Caco-2 (cell line): ENCODE data around the gene UBE2D4. TPM values are rescaled to one million over a fixed set of nuclear protein-coding genes. Genes with fewer than 3 reads are reported as not detected.

Experiments
- BruUV-seq: library from RNA; stranded (reverse); fragments of 400-500 nt; replicated peaks from 2 replicates; lab custom pipeline; 2021; lab: Mats Ljungman, UMichigan
- CTCF ChIA-PET: fragments of 300-600 bp; sonication (Branson Sonifier 250); formaldehyde crosslinking; loops from one replicate; lab custom pipeline; 2022; ENCODE audit warnings: antibody characterized with exemption; lab: Charles Lee
- POLR2A ChIA-PET: fragments of 300-600 bp; sonication (Branson Sonifier 250); formaldehyde crosslinking; loops from one replicate; lab custom pipeline; 2022; ENCODE audit warnings: antibody characterized with exemption; lab: Charles Lee
- DNase-seq, 2 experiments: peaks; one replicate each; pipeline versions ENCODE4 v3.0.0 to v3.0.0-alpha.2; 2020 to 2022
- H3K27me3 ChIP-seq: replicated peaks from 2 replicates; pipeline ENCODE4 v1.6.0; 2011; ENCODE audit warnings: low read length; ENCODE audit not compliant: control insufficient read depth, insufficient read depth
- H3K36me3 ChIP-seq: 2 replicates; pipeline ENCODE4 v1.5.1; 2011; ENCODE audit warnings: low read length; ENCODE audit not compliant: control insufficient read depth, insufficient read depth
- H3K4me1 ChIP-seq: fragments of 250-450 bp; sonication (Bioruptor Pico); 2 replicates; pipeline ENCODE4 v1.5.1; 2020; ENCODE audit warnings: mild to moderate bottlenecking
- H3K4me3 ChIP-seq: 2 replicates; pipeline ENCODE4 v1.5.1; 2011; ENCODE audit warnings: low read depth, mild to moderate bottlenecking, control low read depth, low read length
- H3K9me3 ChIP-seq: fragments of 250-450 bp; sonication (Bioruptor Pico); 2 replicates; pipeline ENCODE4 v1.5.1; 2020; ENCODE audit warnings: mild to moderate bottlenecking, moderate library complexity
- H3K27ac Mint-ChIP-seq: one replicate; pipeline ENCODE4 v1.8.0; 2022; ENCODE audit warnings: mixed read lengths; ENCODE audit not compliant: unreplicated experiment
- H3K27me3 Mint-ChIP-seq: one replicate; pipeline ENCODE4 v1.8.0; 2022; ENCODE audit warnings: mixed read lengths; ENCODE audit not compliant: insufficient read depth, unreplicated experiment
- H3K36me3 Mint-ChIP-seq: one replicate; pipeline ENCODE4 v1.8.0; 2022; ENCODE audit warnings: mild to moderate bottlenecking, mixed read lengths; ENCODE audit not compliant: insufficient read depth, unreplicated experiment
- H3K4me1 Mint-ChIP-seq: one replicate; pipeline ENCODE4 v1.8.0; 2022; ENCODE audit warnings: low read depth, mixed read lengths; ENCODE audit not compliant: unreplicated experiment
- H3K4me3 Mint-ChIP-seq: one replicate; pipeline ENCODE4 v1.8.0; 2022; ENCODE audit warnings: mild to moderate bottlenecking, moderate library complexity, mixed read lengths; ENCODE audit not compliant: unreplicated experiment
- H3K9me3 Mint-ChIP-seq: one replicate; pipeline ENCODE4 v1.8.0; 2022; ENCODE audit warnings: mixed read lengths; ENCODE audit not compliant: unreplicated experiment
- CTCF ChIP-seq, 2 experiments: fragments of 200-600 bp in 1 of 2; IDR thresholded peaks; 1 replicate in 1 of 2; 2 replicates in 1 of 2; pipeline versions ENCODE4 v1.5.1 to v1.8.0; 2011 to 2022; ENCODE audit warnings: antibody characterized with exemption in 1 of 2, control low read depth in 1 of 2, inconsistent platforms in 1 of 2, low read depth in 1 of 2, low read length in 1 of 2, mild to moderate bottlenecking in 1 of 2, moderate library complexity in 1 of 2; ENCODE audit not compliant: insufficient read depth in 1 of 2, severe bottlenecking in 1 of 2, unreplicated experiment in 1 of 2
- intact Hi-C: fragments of 100-400 bp; cut with micrococcal nuclease; formaldehyde crosslinking; loops from one replicate; pipeline ENCODE4 v1.10.0; 2022; ENCODE audit not compliant: unreplicated experiment
- total RNA-seq: library from RNA; stranded (reverse); gene quantifications from 2 replicates; pipeline ENCODE4 v1.2.3, GENCODE V29; 2022

Gene UBE2D4
- total RNA-seq, 1 experiment from 2014 or later, result 15.4 TPM

GRCh38 chr7:43921423-43921822, 4.8 kb upstream of the UBE2D4 start:
- TF ChIP-seq CTCF (IDR thresholded peaks at IDR 0.05; ENCODE audit: insufficient read depth in 1 of 2, low read depth in 1 of 2, low read length in 1 of 2, severe bottlenecking in 1 of 2, unreplicated experiment in 1 of 2), result no peak
- no peaks in the 10 kb centered on the region for H3K4me1 ChIP-seq
- BruUV-seq, result no TSS peak
- no peaks in the 10 kb centered on the region for H3K9me3 ChIP-seq
- Mint-ChIP-seq H3K4me1 (no peaks in the 10 kb centered on the region), H3K27ac (no peak overlapping the region), H3K9me3 (no peaks in the 10 kb centered on the region), H3K27me3 (no peaks in the 10 kb centered on the region), H3K36me3 (peaks cover 2% of the 10 kb centered on the region), H3K4me3 (no peak overlapping the region)
- H3K36me3 ChIP-seq, result no peaks in the 10 kb centered on the region
- H3K4me3 ChIP-seq, result no peak overlapping the region
- POLR2A ChIA-PET, result no interaction called here
- DNase-seq, result no peak
- CTCF ChIA-PET, result interaction anchor here (0.6 to 0.9 kb wide), 2 partner anchors 16 to 37 kb away, joined by 3 read pairs; no protein-coding TSS in a partner anchor
- no peaks in the 10 kb centered on the region for H3K27me3 ChIP-seq
- intact Hi-C loops, result no loop called here

- no TSS peak for BruUV-seq
- no peaks in the 10 kb centered on the region for H3K4me1 Mint-ChIP-seq
- H3K4me3 ChIP-seq, result no peak overlapping the region
- TF ChIP-seq CTCF (IDR thresholded peaks at IDR 0.05; ENCODE audit: insufficient read depth in 1 of 2, low read depth in 1 of 2, low read length in 1 of 2, severe bottlenecking in 1 of 2, unreplicated experiment in 1 of 2), result no peak
- no peaks in the 10 kb centered on the region for H3K36me3 ChIP-seq
- no peaks in the 10 kb centered on the region for H3K27me3 ChIP-seq
- no peaks in the 10 kb centered on the region for H3K4me1 ChIP-seq
- H3K4me3 Mint-ChIP-seq, result no peak overlapping the region
- no peaks in the 10 kb centered on the region for H3K9me3 ChIP-seq
- no peaks in the 10 kb centered on the region for H3K9me3 Mint-ChIP-seq
- intact Hi-C loops, result no loop called here
- no peaks in the 10 kb centered on the region for H3K27me3 Mint-ChIP-seq
- CTCF ChIA-PET, result no interaction called here
- POLR2A ChIA-PET, result no interaction called here
- no peak for DNase-seq
- peaks cover 7% of the 10 kb centered on the region for H3K36me3 Mint-ChIP-seq
- H3K27ac Mint-ChIP-seq, result no peak overlapping the region
These were observed 3.5 kb upstream of the UBE2D4 start for GRCh38 chr7:43922726-43923125.

DNA sequence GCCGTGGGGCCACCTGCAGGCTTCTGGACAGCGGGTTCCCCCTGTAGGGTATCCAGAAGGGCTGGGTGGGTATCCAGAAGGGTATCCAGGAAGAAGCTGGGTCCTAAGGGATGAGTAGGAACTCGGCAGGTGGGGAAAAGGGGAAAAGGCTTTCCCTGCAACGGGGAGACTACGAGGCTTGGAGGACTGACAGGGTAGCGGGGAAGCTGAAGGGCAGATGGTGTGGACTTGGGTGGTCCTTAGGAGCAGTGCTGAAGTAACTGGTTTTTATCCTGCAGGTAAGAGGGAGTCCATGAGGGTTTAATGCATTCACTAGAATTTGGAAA, 525 bp downstream of the UBE2D4 start:
- intact Hi-C loops, result loop anchor here (1.0 kb wide), 2 partner anchors 21 to 56 kb away; no protein-coding TSS in a partner anchor
- peak overlapping the region; percentile 69 for H3K27ac Mint-ChIP-seq
- ChIA-PET CTCF (interaction anchor here (0.7 kb wide), 2 partner anchors 18 to 22 kb away, joined by 3 to 4 read pairs; no protein-coding TSS in a partner anchor), POLR2A (interaction anchor here (0.6 to 1.0 kb wide), 5 partner anchors 10 to 57 kb away, joined by 3 to 7 read pairs (median 4); partner anchors contain the start of gene MRPS24)
- H3K4me1 ChIP-seq, result no peaks in the 10 kb centered on the region
- no TSS peak for BruUV-seq
- H3K4me3 Mint-ChIP-seq, result peak overlapping the region; percentile 84
- TF ChIP-seq CTCF (IDR thresholded peaks at IDR 0.05; ENCODE audit: insufficient read depth in 1 of 2, low read depth in 1 of 2, low read length in 1 of 2, severe bottlenecking in 1 of 2, unreplicated experiment in 1 of 2), result peak in 1 of 2 experiments; percentile 30
- no peaks in the 10 kb centered on the region for H3K9me3 Mint-ChIP-seq
- no peak for DNase-seq
- no peaks in the 10 kb centered on the region for H3K27me3 Mint-ChIP-seq
- H3K4me3 ChIP-seq, result peak overlapping the region; percentile 68
- H3K36me3 Mint-ChIP-seq, result peaks cover 7% of the 10 kb centered on the region
- H3K27me3 ChIP-seq, result no peaks in the 10 kb centered on the region
- no peaks in the 10 kb centered on the region for H3K9me3 ChIP-seq
- H3K36me3 ChIP-seq, result no peaks in the 10 kb centered on the region
- H3K4me1 Mint-ChIP-seq, result no peaks in the 10 kb centered on the region
